ENCODE measurements around the gene NEU4. TPM values are rescaled to one million over a fixed set of nuclear protein-coding genes. Genes with fewer than 3 reads are reported as not detected.
"Not testable (repeated sequence)": the region's sequence is repeated elsewhere in the genome, so short reads cannot be mapped to it uniquely, and the experiment has no call there.

The NEU4 gene
- polyA plus RNA-seq, 4 donors, result 0.63 to 2.4 (median 0.93) TPM

GRCh38 chr2:241811952-241812729 lies 3.1 kb downstream of the NEU4 start:
- no peak for DNase-seq (ENCODE audit: low read depth in 4 of 4, low spot score in 3 of 4)

- no peak for DNase-seq (ENCODE audit: low read depth in 4 of 4, low spot score in 3 of 4)
These were observed 4.0 kb downstream of the NEU4 start for GRCh38 chr2:241812730-241813643.

GRCh38 chr2:241813644-241814392 lies 4.8 kb downstream of the NEU4 start:
- DNase-seq (ENCODE audit: low read depth in 4 of 4, low spot score in 3 of 4), result no peak

- DNase-seq (ENCODE audit: low read depth in 4 of 4, low spot score in 3 of 4), result no peak
These were observed 5.3 kb downstream of the NEU4 start for GRCh38 chr2:241814393-241814642.

- DNase-seq (ENCODE audit: low read depth in 4 of 4, low spot score in 3 of 4), result no peak
These were observed 5.9 kb downstream of the NEU4 start for GRCh38 chr2:241814643-241815476.

DNA sequence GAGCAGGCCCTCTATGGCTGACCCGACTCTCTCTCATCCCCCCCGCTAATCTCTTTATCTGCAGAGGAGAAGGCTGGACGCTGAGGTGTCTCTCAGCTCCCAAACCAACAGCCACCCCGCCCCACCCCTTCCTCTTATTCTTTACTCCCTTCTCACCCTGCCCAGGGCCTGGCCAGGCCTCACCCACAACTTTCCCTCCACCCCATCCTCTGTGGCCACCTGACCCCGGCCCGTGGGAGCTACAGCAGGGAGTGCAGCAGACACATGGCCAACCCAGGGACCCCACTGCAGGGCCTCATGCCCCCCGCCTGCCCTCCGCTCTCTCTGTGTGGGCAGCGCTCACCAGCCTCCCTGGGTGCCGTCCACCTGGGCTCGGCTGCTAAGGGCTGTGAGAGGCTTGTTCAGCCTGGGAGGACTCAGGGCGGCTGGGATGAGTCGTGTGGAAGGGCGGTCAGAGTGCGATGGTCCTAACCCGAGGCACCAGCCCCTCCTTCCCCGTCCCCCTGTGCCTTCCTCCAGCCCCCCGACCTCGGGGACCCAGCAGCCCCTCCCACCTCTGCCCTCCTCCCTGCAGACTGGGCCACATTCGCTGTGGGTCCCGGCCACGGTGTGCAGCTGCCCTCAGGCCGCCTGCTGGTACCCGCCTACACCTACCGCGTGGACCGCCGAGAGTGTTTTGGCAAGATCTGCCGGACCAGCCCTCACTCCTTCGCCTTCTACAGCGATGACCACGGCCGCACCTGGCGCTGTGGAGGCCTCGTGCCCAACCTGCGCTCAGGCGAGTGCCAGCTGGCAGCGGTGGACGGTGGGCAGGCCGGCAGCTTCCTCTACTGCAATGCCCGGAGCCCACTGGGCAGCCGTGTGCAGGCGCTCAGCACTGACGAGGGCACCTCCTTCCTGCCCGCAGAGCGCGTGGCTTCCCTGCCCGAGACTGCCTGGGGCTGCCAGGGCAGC lies 6.8 kb downstream of the NEU4 start:
- no peak for DNase-seq (ENCODE audit: low read depth in 4 of 4, low spot score in 3 of 4)

GRCh38 chr2:241816431-241817121 lies 7.6 kb downstream of the NEU4 start:
- no peak for DNase-seq (ENCODE audit: low read depth in 4 of 4, low spot score in 3 of 4)

DNA sequence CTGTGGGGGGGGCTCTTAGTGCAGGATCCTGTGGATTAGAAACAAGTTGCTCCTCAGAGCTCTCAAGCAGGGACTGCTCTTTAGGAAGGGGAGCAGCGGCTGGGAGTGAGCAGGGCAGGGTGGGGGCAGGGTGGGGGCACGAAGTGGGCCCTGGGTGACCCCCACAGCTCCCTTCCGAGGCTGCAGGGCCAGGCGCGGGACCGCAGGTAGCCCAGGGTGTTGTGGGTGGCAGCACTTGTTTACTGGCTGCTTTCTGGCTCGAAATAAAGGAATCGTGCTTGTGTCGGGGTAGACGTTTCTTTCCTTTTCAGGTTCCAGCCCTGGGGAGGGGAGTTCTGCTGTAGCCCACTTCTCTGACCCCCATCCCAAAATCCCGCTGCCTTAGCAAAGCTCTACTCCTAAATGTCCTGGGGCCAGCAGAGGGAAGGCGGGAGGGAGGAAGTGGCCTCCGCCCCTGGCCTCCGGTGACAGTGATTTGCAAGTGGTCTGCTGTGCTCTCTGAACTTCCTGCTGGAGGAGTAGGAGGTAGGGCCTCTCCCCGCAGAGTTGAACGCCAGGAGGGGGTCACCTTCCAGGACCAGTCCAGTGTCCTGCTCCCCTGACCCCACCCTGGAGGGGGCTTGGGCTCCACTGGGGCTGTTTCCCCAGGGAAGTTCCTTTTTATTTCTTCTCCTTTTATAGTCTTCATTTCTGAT lies 8.3 kb downstream of the NEU4 start:
- DNase-seq (ENCODE audit: low read depth in 4 of 4, low spot score in 3 of 4), result no peak

DNA sequence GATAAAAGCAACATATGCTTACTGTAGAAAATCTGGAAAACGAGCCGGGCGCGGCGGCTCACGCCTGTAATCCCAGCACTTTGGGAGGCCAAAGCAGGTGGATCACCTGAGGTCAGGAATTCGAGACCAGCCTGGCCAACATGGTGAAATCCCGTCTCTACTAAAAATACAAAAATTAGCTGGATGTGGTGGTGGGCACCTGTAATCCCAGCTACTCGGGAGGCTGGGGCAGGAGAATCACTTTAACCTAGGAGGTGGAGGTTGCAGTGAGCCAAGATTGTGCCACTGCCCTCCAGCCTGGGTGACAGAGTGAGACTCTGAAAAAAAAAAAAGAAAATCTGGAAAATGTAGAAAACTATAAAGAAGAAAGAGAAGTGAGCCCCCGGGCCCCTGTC lies 8.8 kb downstream of the NEU4 start:
- not testable (repeated sequence) for DNase-seq (ENCODE audit: low read depth in 4 of 4, low spot score in 3 of 4)

DNA sequence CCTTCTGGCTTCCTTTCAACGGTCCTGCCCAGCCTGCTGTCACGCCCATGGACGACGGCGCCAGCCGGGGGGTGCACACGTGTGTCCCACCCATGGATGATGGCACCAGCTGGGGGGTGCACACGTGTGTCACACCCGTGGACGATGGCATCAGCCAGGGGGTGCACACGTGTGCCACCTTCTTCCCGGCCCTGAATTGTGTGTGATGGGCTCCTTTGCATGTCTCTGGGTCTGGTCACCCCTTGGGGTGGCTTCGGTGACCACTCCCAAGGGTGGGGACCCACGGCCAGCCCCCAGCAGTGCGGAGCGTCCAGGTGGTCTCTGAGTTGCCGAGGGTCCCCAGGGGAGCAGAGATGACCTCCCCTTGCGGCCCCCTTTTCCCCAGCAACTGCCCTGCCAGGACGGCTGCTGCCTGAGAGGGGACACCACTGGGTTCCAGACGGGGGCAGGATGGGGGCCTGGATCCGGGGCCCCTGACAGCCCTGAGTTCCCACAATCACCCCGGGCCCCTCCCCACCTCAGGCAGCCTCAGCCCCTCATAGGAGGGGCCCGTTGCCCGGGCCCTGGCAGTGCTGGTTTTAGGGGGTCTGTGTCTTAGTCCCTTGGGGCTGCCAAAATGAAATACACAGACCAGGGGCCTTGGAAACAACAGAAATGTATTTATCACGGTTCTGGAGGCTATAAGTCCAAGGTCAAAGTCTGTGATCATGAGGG lies 9.4 kb downstream of the NEU4 start:
- no peak for DNase-seq (ENCODE audit: low read depth in 4 of 4, low spot score in 3 of 4)

- DNase-seq (ENCODE audit: low read depth in 4 of 4, low spot score in 3 of 4), result no peak
These were observed 9.9 kb downstream of the NEU4 start for GRCh38 chr2:241818943-241819270.

DNA sequence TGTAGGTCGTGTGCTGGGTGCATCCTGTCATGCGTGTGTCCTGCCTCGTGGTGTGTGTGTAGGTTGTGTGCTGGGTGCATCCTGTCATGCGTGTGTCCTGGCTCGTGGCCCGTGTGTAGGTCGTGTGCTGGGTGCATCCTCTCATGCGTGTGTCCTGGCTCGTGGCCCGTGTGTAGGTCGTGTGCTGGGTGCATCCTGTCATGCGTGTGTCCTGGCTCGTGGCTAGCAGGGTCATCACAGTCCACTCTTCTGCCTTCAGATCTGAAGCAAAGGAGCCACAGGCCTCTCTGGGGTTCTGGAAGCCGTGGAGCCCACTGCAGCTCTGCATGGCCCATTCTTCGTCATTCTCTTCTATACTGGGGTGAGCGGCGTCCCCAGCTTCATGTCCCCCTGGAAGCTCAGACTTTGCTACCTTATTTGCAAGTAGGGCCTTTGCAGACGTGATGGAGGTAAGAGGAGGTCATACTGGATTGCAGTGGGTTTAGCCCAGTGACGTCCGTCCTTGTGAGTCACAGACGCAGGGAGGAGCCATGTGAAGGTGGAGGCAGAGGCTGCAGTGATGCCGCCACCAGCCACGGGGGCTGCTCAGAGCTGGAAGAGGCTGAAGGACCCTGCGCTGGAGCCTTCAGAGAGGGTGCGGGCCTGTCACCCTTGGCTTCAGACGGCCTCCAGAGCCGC lies 11.1 kb downstream of the NEU4 start:
- DNase-seq (ENCODE audit: low read depth in 4 of 4, low spot score in 3 of 4), result not testable (repeated sequence)

DNA sequence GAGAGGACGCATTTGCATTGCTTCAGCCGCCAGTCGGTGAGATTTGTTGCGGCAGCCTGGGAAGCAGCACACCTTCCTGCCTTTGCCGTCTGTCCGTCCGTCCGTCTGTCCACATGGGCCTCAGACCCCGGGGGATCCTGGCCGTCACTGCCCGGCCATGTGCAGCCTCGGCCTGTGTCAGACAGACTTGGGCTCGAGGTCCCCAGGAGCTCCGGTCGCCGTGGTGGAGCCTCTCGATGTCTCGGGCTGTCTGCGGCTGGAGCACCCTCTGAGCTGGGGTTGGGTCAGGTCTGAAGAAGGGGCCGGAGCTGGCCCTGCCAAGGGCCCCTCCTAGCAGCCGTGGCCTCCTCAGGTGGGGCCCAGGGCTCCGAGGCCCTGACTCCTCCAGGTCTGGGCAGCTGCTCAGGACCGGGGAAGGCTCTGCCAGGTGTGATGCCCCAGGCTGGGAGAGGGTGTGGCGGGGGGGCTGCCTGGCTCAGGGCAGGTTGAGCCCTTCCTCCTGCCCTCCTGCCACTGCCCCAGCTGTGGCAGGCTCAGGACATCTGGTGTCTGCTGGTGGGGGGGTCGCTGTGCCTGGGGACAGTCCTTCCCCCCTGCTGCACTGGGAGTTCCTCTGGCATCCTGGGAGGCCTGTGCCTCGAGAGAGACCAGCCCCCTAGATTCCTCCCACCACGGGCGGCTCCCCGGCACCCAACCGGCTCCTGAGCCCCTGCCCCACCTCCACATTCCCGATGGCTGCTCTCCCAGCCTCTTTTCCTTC lies 11.8 kb downstream of the NEU4 start:
- no peak for DNase-seq (ENCODE audit: low read depth in 4 of 4, low spot score in 3 of 4)

DNA sequence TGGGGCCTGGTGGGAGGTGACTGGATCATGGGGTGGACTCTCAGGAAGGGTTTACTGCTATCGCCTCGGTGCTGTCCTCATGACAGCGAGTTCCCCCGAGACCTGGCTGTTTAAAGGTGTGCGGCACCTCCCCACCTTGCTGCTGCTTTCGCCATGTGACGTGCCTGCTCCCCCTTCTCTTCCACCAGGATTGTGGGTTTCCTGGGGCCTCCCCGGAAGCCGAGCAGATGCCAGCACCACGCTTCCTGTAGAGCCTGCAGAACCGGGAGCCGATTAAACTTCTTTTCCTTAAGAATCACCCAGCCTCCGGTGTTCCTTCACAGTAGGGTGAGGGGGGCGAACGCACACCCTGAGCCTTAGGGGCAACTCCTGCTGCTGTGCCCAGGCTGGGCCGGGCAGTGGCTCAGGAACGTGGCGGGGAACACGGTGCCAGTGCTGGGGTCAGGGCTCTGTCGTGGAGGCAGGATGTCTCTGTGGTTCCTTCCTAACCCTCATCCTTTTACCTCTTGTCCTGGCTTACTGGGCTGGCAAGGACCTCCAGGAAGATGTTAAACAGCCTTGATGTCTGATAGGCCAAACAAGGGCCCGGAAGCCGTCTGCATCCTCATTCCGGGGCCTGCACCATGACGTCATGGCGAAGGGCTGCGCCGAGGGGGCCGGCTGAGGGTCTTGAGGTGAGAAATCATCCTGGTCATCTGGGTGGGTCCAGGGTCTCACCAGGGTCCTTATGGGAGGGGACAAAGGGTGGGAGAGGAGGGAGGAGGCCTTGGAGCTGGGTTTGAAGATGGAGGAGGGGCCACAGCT lies 12.7 kb downstream of the NEU4 start:
- DNase-seq (ENCODE audit: low read depth in 4 of 4, low spot score in 3 of 4), result no peak

DNA sequence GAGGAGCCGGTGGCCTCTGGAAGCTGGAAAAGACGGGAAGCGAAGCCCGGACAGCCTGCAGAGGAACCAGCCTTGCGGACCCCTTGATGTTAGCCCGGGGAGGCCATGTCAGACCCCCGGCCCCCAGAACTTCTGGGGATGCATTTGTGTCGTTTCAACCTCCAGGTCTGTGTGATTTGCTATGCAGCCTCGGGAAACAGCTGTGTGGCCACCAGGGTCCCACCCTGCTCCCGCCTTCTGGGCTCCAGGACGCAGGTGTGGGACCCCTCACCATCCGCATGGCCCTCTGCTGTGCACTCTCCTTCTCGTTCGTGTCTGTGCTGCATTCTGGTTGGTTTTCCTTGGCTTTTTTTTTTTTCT lies 13.3 kb downstream of the NEU4 start:
- DNase-seq (ENCODE audit: low read depth in 4 of 4, low spot score in 3 of 4), result no peak
